Hepatocyte (in vitro differentiated cells): ENCODE measurements around the gene KCNV2. TPM values are rescaled to one million over a fixed set of nuclear protein-coding genes. Genes with fewer than 3 reads are reported as not detected.

Source experiments
- DNase-seq: peaks from one replicate; pipeline ENCODE4 v3.0.0-alpha.2; 2016; ENCODE audit warnings: low spot score
- H2AFZ ChIP-seq: fragments of 200-600 bp; sonication (generic); 2 replicates; pipeline ENCODE4 v1.6.0; 2016; ENCODE audit warnings: antibody characterized with exemption, mild to moderate bottlenecking
- H3K27ac ChIP-seq: fragments of 200-600 bp; sonication (generic); 2 replicates; pipeline ENCODE4 v1.5.1; 2016; ENCODE audit warnings: mild to moderate bottlenecking
- H3K27me3 ChIP-seq: fragments of 200-600 bp; sonication (generic); 2 replicates; pipeline ENCODE4 v1.6.1; 2016
- H3K36me3 ChIP-seq: fragments of 200-600 bp; sonication (generic); replicated peaks from 2 replicates; pipeline ENCODE4 v1.5.1; 2016; ENCODE audit warnings: low read depth; ENCODE audit not compliant: insufficient read depth
- H3K4me1 ChIP-seq: fragments of 200-600 bp; sonication (generic); 2 replicates; pipeline ENCODE4 v1.5.1; 2016; ENCODE audit warnings: mild to moderate bottlenecking, moderate library complexity; ENCODE audit not compliant: insufficient read depth
- H3K4me2 ChIP-seq: fragments of 200-600 bp; sonication (generic); 2 replicates; pipeline ENCODE4 v1.6.0; 2016
- H3K4me3 ChIP-seq: fragments of 200-600 bp; sonication (generic); 2 replicates; pipeline ENCODE4 v1.5.1; 2016; ENCODE audit warnings: mild to moderate bottlenecking
- H3K79me2 ChIP-seq: fragments of 200-600 bp; sonication (generic); 2 replicates; pipeline ENCODE4 v1.6.0; 2017; ENCODE audit warnings: mild to moderate bottlenecking
- H3K9me2 ChIP-seq: fragments of 200-600 bp; sonication (generic); replicated peaks from 2 replicates; pipeline ENCODE4 v1.6.0; 2017; ENCODE audit warnings: mild to moderate bottlenecking; ENCODE audit not compliant: insufficient read depth
- H3K9me3 ChIP-seq: fragments of 200-600 bp; sonication (generic); 2 replicates; pipeline ENCODE4 v1.5.1; 2016; ENCODE audit warnings: low read depth, mild to moderate bottlenecking
- H4K20me1 ChIP-seq: fragments of 200-600 bp; sonication (generic); 2 replicates; pipeline ENCODE4 v1.6.0; 2016; ENCODE audit warnings: mild to moderate bottlenecking; ENCODE audit not compliant: insufficient read depth, poor library complexity, severe bottlenecking
- CTCF ChIP-seq: fragments of 200-600 bp; sonication (generic); IDR thresholded peaks from 2 replicates; pipeline ENCODE4 v1.5.1; 2016; ENCODE audit warnings: antibody characterized with exemption, mild to moderate bottlenecking; ENCODE audit not compliant: poor library complexity
- EZH2 ChIP-seq: fragments of 200-600 bp; sonication (generic); IDR thresholded peaks from 2 replicates; pipeline ENCODE4 v1.6.1; 2016; ENCODE audit warnings: antibody characterized with exemption, mild to moderate bottlenecking, borderline replicate concordance
- EZH2phosphoT487 ChIP-seq: fragments of 200-600 bp; sonication (generic); IDR thresholded peaks from one replicate; pipeline ENCODE4 v1.6.1; 2018; ENCODE audit warnings: antibody characterized with exemption, mild to moderate bottlenecking, low read depth, moderate library complexity; ENCODE audit not compliant: unreplicated experiment, severe bottlenecking
- WGBS: methylation state at CpG from one replicate; pipeline ENCODE4 v1.1.6; 2016; ENCODE audit warnings: low lambda C conversion rate; ENCODE audit errors: missing lambda C conversion rate; 5-methylcytosine and 5-hydroxymethylcytosine counted together
- polyA plus RNA-seq: library from polyadenylated mRNA; unstranded; fragments of >200 nt; fragmentation: Nextera tagmentation; extraction: Ambion mirVana; gene quantifications from 2 replicates; pipeline ENCODE4 v1.2.1, GENCODE V29; 2016
- total RNA-seq: library from RNA; depleted of rRNA; stranded (reverse); fragments of >200 nt; gene quantifications from 2 replicates; pipeline ENCODE4 v1.2.3, GENCODE V29; 2014

The KCNV2 gene
- total and polyA plus RNA-seq, 2 experiments from 2014 or later, result 0.13 TPM; not detected in 1

GRCh38 chr9:2745560-2746380, 28.5 kb downstream of the KCNV2 start:
- Histone ChIP-seq H3K4me2 (no peak overlapping the region), H3K36me3 (no peaks in the 10 kb centered on the region), H3K9me2 (no peaks in the 10 kb centered on the region), H2AFZ (no peak overlapping the region), H4K20me1 (no peaks in the 10 kb centered on the region), H3K4me3 (no peak overlapping the region), H3K27ac (no peak overlapping the region), H3K27me3 (no peaks in the 10 kb centered on the region), H3K9me3 (no peaks in the 10 kb centered on the region), H3K4me1 (no peaks in the 10 kb centered on the region), H3K79me2 (no peaks in the 10 kb centered on the region)
- no peak for TF ChIP-seq EZH2phosphoT487
- no peak for TF ChIP-seq EZH2
- no peak for TF ChIP-seq CTCF
- no peak for DNase-seq
- 67% methylated on average over 9 of the region's 9 CpGs for WGBS

GRCh38 chr9:2749485-2749884, 32.2 kb downstream of the KCNV2 start:
- H4K20me1 ChIP-seq, result no peaks in the 10 kb centered on the region
- no peaks in the 10 kb centered on the region for H3K27me3 ChIP-seq
- DNase-seq, result no peak
- H3K4me1 ChIP-seq, result no peaks in the 10 kb centered on the region
- no peak overlapping the region for H3K27ac ChIP-seq
- no peaks in the 10 kb centered on the region for H3K9me2 ChIP-seq
- H3K9me3 ChIP-seq, result no peaks in the 10 kb centered on the region
- H3K4me3 ChIP-seq, result no peak overlapping the region
- no peaks in the 10 kb centered on the region for H3K36me3 ChIP-seq
- 93% methylated on average over 2 of the region's 2 CpGs for WGBS
- no peak overlapping the region for H2AFZ ChIP-seq
- no peaks in the 10 kb centered on the region for H3K79me2 ChIP-seq
- no peak overlapping the region for H3K4me2 ChIP-seq
- no peak for TF ChIP-seq EZH2phosphoT487
- TF ChIP-seq EZH2, result no peak
- no peak for TF ChIP-seq CTCF

- Histone ChIP-seq H3K4me1 (no peaks in the 10 kb centered on the region), H3K4me2 (no peak overlapping the region), H3K27me3 (no peaks in the 10 kb centered on the region), H3K4me3 (no peak overlapping the region), H3K9me3 (no peaks in the 10 kb centered on the region), H3K9me2 (no peaks in the 10 kb centered on the region), H3K27ac (no peak overlapping the region), H4K20me1 (no peaks in the 10 kb centered on the region), H2AFZ (no peak overlapping the region), H3K79me2 (no peaks in the 10 kb centered on the region), H3K36me3 (no peaks in the 10 kb centered on the region)
- no peak for TF ChIP-seq CTCF
- 62% methylated on average over 1 of the region's 1 CpG for WGBS
- no peak for DNase-seq
Measured at GRCh38 chr9:2755285-2755684, 38.0 kb downstream of the KCNV2 start.
